GM21526 (cell line): ENCODE data around the gene ATXN7L1.
A peak's percentile ranks its signal among the peaks of the same experiment; 100 is the strongest.
"Not testable (repeated sequence)": the region's sequence is repeated elsewhere in the genome, so short reads cannot be mapped to it uniquely, and the experiment has no call there.

Experiments
- ATAC-seq: cut with Tn5 transposase; IDR thresholded peaks from one replicate; pipeline ENCODE4 v1.9.1; 2021; ENCODE audit warnings: moderate library complexity; ENCODE audit not compliant: unreplicated experiment, low FRiP score

The ATXN7L1 gene

DNA sequence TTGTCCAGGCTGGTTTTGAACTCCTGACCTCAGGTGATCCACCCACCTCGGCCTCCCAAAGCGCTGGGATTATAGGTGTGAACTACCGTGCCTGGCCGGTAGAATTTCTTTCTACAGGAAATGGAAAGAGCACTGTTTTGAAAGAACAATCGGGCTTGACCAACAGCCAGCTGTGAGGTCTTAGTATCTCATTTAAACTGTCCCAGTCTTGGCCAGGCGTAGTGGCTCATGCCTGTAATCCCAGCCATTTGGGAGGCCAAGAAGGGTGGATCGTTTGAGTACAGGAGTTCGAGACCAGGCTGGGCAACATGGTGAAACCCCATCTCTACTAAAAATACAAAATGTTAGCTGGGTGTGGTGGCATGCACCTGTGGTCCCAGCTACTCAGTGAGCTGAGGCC, 277.3 kb downstream of the ATXN7L1 start:
- not testable (repeated sequence) for ATAC-seq

- ATAC-seq = no peak
Measured at GRCh38 chr7:105596866-105597265, 279.5 kb downstream of the ATXN7L1 start.

GRCh38 chr7:105594034-105594433, 282.4 kb downstream of the ATXN7L1 start:
- no peak for ATAC-seq

DNA sequence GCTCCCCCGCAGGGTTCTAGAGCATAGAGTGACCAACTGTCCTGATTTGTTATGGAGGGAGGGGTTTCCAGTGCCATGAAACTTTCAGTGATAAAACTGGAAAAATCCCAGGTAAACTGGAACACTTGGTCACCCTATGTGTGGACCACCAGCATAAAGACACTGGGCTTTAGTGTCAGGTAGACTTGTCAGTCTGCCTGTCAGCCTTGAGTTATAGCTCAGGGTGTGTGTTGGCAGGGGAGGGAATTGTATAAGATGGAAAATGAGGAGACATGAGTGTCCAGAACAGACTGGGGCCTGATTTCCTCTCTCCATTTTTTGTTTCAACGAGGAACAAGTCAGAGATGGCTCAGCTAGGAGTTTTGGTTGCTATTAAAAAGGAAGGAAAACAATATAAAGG, 284.9 kb downstream of the ATXN7L1 start:
- ATAC-seq = no peak

DNA sequence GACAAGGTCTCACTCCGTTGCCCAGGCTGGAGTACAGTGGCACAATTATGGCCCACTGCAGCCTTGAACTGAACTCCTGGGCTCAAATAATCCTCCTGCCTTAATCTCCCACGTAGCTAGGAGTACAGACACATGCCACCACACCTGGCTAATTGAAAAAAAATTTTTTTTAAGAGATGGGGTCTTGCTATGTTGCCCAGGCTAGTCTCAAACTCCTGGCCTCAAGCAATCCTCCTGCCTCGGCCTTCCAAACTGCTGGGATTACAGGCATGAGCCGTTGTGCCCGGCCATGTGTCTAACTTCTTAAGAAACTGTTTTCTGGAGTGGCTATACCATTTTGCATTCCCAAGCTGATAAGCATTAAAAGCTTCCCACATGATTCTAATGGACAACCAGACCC, 285.6 kb downstream of the ATXN7L1 start:
- no peak for ATAC-seq

DNA sequence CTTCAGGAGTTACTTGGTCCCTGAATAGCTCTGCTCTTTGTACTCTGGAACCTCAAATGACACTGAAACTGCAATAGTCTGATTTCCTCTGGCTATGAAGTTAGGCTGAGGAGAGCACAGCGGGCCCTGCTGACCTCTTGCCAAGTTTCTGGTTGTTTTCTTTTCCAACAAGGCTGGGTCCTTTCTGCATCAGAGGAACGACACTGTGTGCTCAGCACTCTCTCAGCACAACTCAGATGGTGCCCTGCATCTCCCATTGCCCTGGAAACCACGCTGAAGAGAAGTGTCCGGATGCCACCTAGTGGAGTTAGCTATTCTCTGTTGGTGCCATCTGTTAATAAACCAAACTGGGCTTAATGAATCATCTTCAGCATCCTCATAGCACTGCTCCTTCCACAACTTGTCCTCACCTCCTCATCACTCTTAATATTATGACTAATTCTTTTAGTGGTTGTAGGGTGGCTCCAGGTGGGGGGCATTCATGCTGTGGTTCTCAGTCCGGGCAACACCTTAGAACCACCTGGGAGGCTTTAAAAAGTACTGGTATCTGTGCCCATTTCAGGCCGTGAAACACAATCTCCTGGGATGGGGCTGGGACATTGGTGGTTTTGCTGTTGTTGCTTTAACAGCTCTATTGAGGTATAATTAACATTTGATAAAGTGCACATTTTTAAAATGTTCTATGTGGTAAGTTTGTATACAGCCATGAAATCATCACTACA, 286.9 kb downstream of the ATXN7L1 start:
- peak; percentile 82 for ATAC-seq

DNA sequence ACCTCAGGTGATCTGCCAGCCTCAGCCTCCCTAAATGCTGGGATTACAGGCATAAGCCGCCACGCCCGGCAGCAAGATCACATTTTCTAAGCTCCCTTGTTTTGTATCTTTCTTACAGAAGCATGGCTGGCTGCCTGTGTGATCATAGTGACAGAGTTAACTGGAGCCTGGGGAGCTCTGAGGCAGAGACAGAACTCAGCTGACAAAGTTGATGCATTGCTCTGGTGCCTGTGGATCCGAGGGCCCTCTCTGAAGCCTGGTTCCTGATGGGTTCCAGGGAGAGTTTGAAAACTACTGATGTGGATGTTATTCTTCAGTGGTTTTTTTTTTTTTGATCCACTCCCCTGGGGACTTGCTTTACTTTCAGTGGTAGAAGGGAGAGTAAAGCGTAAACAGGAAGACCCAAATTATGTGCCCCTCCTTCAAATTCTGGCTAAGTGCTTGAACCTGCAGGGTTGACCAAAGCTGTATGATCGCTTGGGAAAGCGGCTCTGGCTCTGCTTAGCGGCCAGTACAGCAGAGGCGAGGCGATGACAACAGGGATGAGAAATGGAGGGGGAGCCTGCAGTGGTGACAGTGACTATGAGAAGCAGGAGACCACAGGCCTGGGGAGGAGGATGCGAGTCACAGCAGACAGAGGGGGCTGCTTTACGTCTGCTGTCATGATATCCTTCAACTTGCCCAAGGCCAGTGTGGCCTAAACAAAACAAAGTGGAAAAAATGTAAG, 288.3 kb downstream of the ATXN7L1 start:
- no peak for ATAC-seq

DNA sequence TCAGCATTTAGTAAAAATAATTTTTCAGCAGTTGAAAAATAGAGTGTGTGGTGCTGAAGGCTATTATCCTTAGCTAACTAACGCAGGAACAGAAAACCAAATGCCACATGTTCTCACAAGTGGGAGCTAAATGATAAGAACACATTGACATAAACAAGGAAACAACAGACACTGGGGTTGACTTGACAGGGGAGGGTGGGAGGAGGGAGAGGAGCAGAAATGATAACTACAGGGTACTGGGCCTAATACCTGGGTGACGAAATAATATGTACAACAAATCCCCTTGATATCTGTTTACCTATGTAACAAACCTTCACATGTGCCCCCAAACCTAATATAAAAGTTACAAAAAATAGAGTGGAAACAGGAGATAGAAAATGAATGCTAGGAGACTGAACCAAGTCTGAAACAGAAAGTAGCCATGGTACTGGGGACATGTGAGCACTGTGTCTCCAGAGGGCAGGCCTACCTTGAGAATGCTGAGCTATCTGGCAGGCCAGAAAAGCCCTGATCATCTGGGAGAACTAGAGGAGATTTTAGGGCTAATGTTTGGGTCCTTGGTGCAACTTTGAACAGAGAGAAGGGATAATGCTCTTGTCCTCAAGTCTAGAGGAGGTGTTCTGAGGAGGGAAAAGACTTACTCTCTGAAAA, 290.4 kb downstream of the ATXN7L1 start:
- no peak for ATAC-seq

DNA sequence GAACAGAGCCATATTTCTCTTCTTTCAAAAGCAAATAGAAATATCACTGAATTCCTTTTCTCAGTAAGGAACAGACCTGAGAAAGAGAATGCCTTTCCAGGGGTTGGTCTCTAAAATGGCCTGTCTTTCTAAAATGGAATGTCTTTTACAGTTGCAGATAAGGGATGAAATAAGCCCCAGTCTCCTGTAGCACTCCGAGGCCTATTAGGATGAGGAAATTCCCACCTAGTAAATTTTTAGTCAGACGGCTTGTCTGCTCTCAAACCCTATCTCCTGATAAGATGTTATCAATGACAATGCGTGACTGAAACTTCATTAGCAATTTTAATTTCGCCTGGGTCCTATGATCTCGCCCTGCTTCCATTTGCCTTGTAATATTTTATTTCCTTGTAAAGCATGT, 292.2 kb downstream of the ATXN7L1 start:
- no peak for ATAC-seq

GRCh38 chr7:105583061-105583460, 293.3 kb downstream of the ATXN7L1 start:
- ATAC-seq = no peak

- ATAC-seq = peak; percentile 84
Measured at GRCh38 chr7:105581066-105581811, 295.2 kb downstream of the ATXN7L1 start, which contains the start of gene EFCAB10. TSS of gene EFCAB10 (minus strand) at chr7:105581493. CDS start at chr7:105581463, 30 bp downstream.

- no peak for ATAC-seq
Measured at GRCh38 chr7:105580022-105580740, 296.2 kb downstream of the ATXN7L1 start.

- no peak for ATAC-seq
Measured at GRCh38 chr7:105578496-105578895, 297.9 kb downstream of the ATXN7L1 start.

DNA sequence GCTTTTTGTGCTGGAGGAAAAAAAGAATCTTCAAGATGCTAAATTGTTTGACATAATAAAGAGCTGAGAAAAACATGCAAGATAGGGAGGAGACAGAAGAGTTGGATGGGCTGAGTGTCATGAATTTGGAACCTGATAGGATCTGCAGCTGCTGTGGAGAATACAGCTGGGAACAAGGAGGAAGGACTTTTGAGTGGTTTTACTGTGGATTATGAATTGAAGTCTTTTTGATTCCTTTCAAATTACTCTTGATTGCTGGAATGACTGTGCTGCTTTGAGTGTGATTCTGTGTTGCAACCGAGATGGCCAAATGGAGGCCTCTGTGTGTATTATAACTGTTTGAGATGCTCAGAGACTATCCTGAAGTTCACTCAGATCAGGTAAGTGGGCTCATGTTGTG, 299.1 kb downstream of the ATXN7L1 start:
- ATAC-seq = no peak

DNA sequence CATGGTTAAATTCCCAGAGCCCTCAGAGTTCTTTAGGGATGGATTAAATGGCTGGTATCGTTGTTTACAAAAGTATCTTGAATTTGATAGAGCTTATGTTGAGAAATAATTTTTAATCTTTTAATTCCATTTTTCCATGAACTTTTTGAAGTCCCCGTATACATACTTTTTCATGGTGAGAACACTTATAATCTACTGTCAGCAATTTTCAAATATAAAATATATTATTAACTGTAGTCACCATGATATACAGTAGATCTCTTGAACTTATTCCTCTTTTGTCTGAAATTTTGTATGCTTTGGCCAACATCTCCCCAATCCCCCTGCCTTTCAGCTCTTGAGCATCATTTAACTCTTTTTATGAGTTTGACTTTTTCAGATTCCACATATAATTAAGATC, 304.5 kb downstream of the ATXN7L1 start:
- no peak for ATAC-seq

DNA sequence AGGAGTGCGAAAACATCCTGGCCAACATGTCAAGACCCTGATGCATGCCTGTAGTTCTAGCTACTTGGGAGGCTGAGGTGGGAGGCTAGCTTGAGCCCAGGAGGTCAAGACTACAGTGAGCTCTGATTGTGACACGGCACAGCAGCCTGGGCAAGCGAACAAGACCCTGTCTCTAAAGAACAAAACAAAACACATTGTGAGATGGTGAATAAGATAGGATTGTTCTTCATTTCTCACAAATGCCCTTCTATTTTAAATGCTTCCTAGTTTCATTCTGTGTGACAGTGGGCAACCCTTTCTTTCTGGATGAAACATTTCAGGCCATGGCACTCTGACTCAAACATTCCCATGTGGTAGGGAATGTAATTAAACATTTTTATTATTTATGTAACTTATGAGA, 308.6 kb downstream of the ATXN7L1 start:
- ATAC-seq = no peak

- ATAC-seq = no peak
Measured at GRCh38 chr7:105567024-105567423, 309.4 kb downstream of the ATXN7L1 start.

DNA sequence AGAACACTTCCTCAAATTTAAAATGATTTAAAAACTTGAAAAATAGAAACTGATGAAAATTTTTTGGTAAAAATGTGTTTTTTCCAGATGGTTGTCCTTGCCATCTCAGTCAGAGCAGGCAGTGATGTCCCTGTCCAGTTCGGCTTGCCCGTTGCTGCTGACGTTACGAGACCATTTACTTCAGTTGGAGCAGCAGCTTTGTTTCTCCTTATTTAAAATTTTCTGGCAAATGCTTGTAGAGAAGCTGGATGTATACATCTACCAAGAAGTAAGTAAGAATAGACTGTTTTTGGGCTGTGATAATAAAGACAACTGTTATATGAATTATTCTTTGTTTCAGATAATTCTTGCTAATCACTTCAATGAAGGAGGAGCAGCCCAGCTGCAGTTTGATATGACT, 311.2 kb downstream of the ATXN7L1 start:
- no peak for ATAC-seq

- no peak for ATAC-seq
Measured at GRCh38 chr7:105559926-105560325, 316.5 kb downstream of the ATXN7L1 start.
